DND-41 (cell line): ENCODE measurements around the gene KLK3.

Experiments
- EZH2 ChIP-seq: IDR thresholded peaks from 3 replicates; pipeline ENCODE4 v1.6.1; 2012; ENCODE audit warnings: borderline replicate concordance, low read depth, mild to moderate bottlenecking, moderate library complexity, low read length, inconsistent platforms; ENCODE audit not compliant: severe bottlenecking
- TF ChIP-seq, protein P1 (sequence below): IDR thresholded peaks from 2 replicates; pipeline ENCODE4 v1.5.1; 2012; ENCODE audit warnings: borderline replicate concordance, low read length, moderate library complexity, mild to moderate bottlenecking; ENCODE audit not compliant: poor library complexity, severe bottlenecking; ENCODE audit errors: extremely low read depth

DNA sequence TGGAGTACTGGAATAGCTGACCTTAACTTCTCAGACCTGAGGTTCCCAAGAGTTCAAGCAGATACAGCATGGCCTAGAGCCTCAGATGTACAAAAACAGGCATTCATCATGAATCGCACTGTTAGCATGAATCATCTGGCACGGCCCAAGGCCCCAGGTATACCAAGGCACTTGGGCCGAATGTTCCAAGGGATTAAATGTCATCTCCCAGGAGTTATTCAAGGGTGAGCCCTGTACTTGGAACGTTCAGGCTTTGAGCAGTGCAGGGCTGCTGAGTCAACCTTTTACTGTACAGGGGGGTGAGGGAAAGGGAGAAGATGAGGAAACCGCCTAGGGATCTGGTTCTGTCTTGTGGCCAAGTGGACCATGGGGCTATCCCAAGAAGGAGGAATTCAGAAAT lies 6.3 kb downstream of the KLK3 start:
- TF ChIP-seq, protein P1, sequence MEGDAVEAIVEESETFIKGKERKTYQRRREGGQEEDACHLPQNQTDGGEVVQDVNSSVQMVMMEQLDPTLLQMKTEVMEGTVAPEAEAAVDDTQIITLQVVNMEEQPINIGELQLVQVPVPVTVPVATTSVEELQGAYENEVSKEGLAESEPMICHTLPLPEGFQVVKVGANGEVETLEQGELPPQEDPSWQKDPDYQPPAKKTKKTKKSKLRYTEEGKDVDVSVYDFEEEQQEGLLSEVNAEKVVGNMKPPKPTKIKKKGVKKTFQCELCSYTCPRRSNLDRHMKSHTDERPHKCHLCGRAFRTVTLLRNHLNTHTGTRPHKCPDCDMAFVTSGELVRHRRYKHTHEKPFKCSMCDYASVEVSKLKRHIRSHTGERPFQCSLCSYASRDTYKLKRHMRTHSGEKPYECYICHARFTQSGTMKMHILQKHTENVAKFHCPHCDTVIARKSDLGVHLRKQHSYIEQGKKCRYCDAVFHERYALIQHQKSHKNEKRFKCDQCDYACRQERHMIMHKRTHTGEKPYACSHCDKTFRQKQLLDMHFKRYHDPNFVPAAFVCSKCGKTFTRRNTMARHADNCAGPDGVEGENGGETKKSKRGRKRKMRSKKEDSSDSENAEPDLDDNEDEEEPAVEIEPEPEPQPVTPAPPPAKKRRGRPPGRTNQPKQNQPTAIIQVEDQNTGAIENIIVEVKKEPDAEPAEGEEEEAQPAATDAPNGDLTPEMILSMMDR = no peak
- TF ChIP-seq EZH2 = no peak
